Peyer's patch (tissue), 4 donors: Measurements from ENCODE around the gene ACTL6A. TPM values are rescaled to one million over a fixed set of nuclear protein-coding genes. Genes with fewer than 3 reads are reported as not detected.
A peak's percentile ranks its signal among the peaks of the same experiment; 100 is the strongest.

Experiments
- DNase-seq, 3 donors: peaks; one replicate each; pipeline ENCODE4 v3.0.0-alpha.2; 2017 to 2019
- H3K27ac ChIP-seq, 4 donors: fragments of 200-600 bp; sonication (generic); one replicate each; pipeline ENCODE4 v1.5.1; 2016 to 2019
- H3K27me3 ChIP-seq, 2 donors: fragments of 200-600 bp; sonication (generic); one replicate each; pipeline ENCODE4 v1.5.1; 2019
- H3K36me3 ChIP-seq, 3 donors: fragments of 200-600 bp; sonication (generic); one replicate each; pipeline ENCODE4 v1.5.1; 2016 to 2019
- H3K4me1 ChIP-seq, 4 donors: fragments of 200-600 bp; sonication (generic); one replicate each; pipeline ENCODE4 v1.5.1; 2016 to 2019
- H3K4me3 ChIP-seq, 4 donors: fragments of 200-600 bp; sonication (generic); 1 replicate in 3 of 4; 2 replicates in 1 of 4; pipeline ENCODE4 v1.5.1; 2016 to 2019; ENCODE audit warnings: mild to moderate bottlenecking in 1 of 4
- H3K9me3 ChIP-seq, 4 donors: fragments of 200-600 bp; sonication (generic); one replicate each; pipeline ENCODE4 v1.5.1; 2016 to 2019; ENCODE audit warnings: mild to moderate bottlenecking in 1 of 4
- POLR2A ChIP-seq, 2 donors: fragments of 450-650 bp; IDR thresholded peaks; one replicate each; pipeline ENCODE4 v1.5.1; 2017; ENCODE audit warnings: antibody characterized with exemption in 2 of 2, mild to moderate bottlenecking in 2 of 2, moderate library complexity in 2 of 2
- total RNA-seq, 4 donors: library from RNA; depleted of rRNA; stranded (reverse); fragments of >200 nt; gene quantifications; one replicate each; pipeline ENCODE4 v1.1.0, GENCODE V29; 2016
- TF ChIP-seq, protein P1 (sequence below), 6 experiments: fragments of 450-650 bp in 4 of 6; fragments of 200-600 bp in 2 of 6; sonication (generic) in 1 of 6; IDR thresholded peaks; one replicate each; pipeline ENCODE4 v1.5.1; 2017 to 2019; ENCODE audit warnings: antibody characterized with exemption in 6 of 6, mild to moderate bottlenecking in 3 of 6, moderate library complexity in 1 of 6

ACTL6A gene
- total RNA-seq, 4 donors from 2014 or later: 35.7 to 59.4 (median 36.5) TPM

DNA sequence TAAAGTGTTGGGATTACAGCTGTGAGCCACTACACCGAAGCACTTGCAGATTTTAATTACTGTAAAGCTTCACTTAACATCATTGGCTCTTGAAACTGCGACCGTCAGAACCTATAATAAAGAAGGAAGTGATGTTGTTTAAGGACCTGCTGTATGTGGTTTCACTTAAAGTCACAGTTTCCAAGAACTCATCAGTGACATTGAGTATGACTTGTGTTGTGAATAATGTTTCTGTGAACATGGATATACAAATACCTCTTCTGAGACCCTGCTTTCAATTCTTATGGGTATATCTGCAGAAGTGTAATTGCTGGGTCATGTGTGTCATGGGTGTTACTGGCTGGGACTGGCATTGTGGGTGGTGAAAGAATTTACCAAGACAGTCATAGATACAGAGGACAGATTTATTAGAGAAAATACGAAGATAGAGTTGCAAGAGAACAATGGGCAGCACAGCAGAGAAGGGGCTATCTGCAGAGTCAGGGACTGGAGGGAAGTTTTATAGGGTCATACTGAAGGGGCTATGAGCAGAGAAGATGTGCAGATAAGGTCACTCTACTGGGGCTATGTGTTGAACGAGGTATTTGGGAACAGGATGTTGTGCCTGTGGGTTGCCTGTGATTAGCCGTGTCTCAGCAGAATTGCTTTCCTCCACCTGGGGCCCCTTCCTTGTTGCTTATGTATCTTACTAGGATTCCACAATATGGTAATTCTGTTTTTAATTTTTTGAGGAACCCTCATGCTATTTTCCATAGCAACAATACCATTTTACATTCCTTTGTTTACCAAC is 46.4 kb downstream of the ACTL6A start:
- no peaks in the 10 kb centered on the region for H3K9me3 ChIP-seq
- H3K27me3 ChIP-seq: no peaks in the 10 kb centered on the region
- H3K4me3 ChIP-seq: no peak overlapping the region
- peaks cover 0 to 14% (median 7%) of the 10 kb centered on the region in 4 donors for H3K4me1 ChIP-seq
- peak overlapping the region in 1 of 4 donors; percentile 39 for H3K27ac ChIP-seq
- no peak for DNase-seq
- TF ChIP-seq, protein P1, sequence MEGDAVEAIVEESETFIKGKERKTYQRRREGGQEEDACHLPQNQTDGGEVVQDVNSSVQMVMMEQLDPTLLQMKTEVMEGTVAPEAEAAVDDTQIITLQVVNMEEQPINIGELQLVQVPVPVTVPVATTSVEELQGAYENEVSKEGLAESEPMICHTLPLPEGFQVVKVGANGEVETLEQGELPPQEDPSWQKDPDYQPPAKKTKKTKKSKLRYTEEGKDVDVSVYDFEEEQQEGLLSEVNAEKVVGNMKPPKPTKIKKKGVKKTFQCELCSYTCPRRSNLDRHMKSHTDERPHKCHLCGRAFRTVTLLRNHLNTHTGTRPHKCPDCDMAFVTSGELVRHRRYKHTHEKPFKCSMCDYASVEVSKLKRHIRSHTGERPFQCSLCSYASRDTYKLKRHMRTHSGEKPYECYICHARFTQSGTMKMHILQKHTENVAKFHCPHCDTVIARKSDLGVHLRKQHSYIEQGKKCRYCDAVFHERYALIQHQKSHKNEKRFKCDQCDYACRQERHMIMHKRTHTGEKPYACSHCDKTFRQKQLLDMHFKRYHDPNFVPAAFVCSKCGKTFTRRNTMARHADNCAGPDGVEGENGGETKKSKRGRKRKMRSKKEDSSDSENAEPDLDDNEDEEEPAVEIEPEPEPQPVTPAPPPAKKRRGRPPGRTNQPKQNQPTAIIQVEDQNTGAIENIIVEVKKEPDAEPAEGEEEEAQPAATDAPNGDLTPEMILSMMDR (IDR thresholded peaks at IDR 0.05): no peak
- no peak for TF ChIP-seq POLR2A (IDR thresholded peaks at IDR 0.05)
- peaks cover 0 to 15% (median 0%) of the 10 kb centered on the region in 3 donors for H3K36me3 ChIP-seq

- peaks cover 0 to 14% (median 7%) of the 10 kb centered on the region in 4 donors for H3K4me1 ChIP-seq
- TF ChIP-seq, protein P1 (IDR thresholded peaks at IDR 0.05): no peak
- TF ChIP-seq POLR2A (IDR thresholded peaks at IDR 0.05): no peak
- no peak for DNase-seq
- no peaks in the 10 kb centered on the region for H3K27me3 ChIP-seq
- no peak overlapping the region for H3K4me3 ChIP-seq
- peaks cover 0 to 15% (median 0%) of the 10 kb centered on the region in 3 donors for H3K36me3 ChIP-seq
- no peaks in the 10 kb centered on the region for H3K9me3 ChIP-seq
- no peak overlapping the region for H3K27ac ChIP-seq
Observed at GRCh38 chr3:179610066-179610465, 47.3 kb downstream of the ACTL6A start.

- peaks cover 0 to 42% (median 0%) of the 10 kb centered on the region in 3 donors for H3K36me3 ChIP-seq
- no peak overlapping the region for H3K27ac ChIP-seq
- no peaks in the 10 kb centered on the region for H3K9me3 ChIP-seq
- DNase-seq: no peak
- H3K4me3 ChIP-seq: no peak overlapping the region
- TF ChIP-seq, protein P1 (IDR thresholded peaks at IDR 0.05): no peak
- no peak for TF ChIP-seq POLR2A (IDR thresholded peaks at IDR 0.05)
- no peaks in the 10 kb centered on the region for H3K4me1 ChIP-seq
- H3K27me3 ChIP-seq: no peaks in the 10 kb centered on the region
Observed at GRCh38 chr3:179613807-179614206, 51.1 kb downstream of the ACTL6A start.

DNA sequence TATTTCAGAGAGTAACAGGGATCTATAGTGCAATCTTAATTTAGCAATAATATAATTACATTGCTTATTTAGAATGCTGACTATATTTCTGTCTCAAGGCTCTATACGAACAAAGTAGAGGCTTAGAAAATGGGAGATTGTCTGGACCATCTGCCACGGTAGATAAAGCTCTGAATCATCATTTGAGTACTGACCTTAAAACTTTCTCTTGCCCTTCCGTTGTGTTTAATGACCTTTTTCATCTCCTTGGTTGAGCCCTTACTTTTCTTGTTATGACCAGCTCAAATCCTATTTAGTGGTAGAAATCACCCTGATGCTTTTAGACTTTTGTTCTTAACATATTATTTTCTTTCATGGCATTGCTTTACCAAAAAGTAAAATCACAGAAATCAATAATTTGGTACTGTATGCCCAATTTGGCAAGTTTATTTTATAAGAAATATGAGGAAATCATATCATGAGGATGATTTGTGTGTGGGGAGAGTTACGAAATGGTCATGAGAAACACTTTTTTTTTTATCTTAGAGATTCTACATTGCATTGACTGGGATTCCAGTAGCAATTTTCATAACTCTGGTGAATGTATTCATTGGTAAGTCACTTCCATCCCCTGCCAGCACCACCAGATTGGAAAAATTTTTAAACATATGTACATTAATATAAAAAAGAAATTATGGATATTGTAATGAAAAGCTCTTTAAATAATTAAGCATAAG is 52.9 kb downstream of the ACTL6A start:
- Histone ChIP-seq H3K27me3 (no peaks in the 10 kb centered on the region), H3K9me3 (no peaks in the 10 kb centered on the region), H3K36me3 (peaks cover 0 to 42% (median 0%) of the 10 kb centered on the region in 3 donors), H3K4me3 (no peak overlapping the region), H3K4me1 (no peaks in the 10 kb centered on the region), H3K27ac (no peak overlapping the region)
- no peak for TF ChIP-seq POLR2A (IDR thresholded peaks at IDR 0.05)
- TF ChIP-seq, protein P1 (IDR thresholded peaks at IDR 0.05): no peak
- no peak for DNase-seq

GRCh38 chr3:179622023-179622422 is 59.3 kb downstream of the ACTL6A start:
- no peaks in the 10 kb centered on the region for H3K27me3 ChIP-seq
- H3K27ac ChIP-seq: no peak overlapping the region
- no peak overlapping the region for H3K4me3 ChIP-seq
- H3K4me1 ChIP-seq: no peaks in the 10 kb centered on the region
- peaks cover 0 to 78% (median 0%) of the 10 kb centered on the region in 3 donors for H3K36me3 ChIP-seq
- H3K9me3 ChIP-seq: no peaks in the 10 kb centered on the region
- TF ChIP-seq, protein P1 (IDR thresholded peaks at IDR 0.05): no peak
- TF ChIP-seq POLR2A (IDR thresholded peaks at IDR 0.05): no peak
- no peak for DNase-seq
